Testis (tissue), 2 donors: ENCODE measurements around the gene CBLN3.

ENCODE experiments used
- CTCF ChIP-seq, 3 experiments: fragments of 450-650 bp in 2 of 3; fragments of 200-600 bp in 1 of 3; sonication (generic) in 1 of 3; IDR thresholded peaks; one replicate each; pipeline ENCODE4 v1.5.1; 2016 to 2019; ENCODE audit warnings: antibody characterized with exemption in 3 of 3, mild to moderate bottlenecking in 2 of 3, moderate library complexity in 1 of 3
- POLR2A ChIP-seq: fragments of 450-650 bp; IDR thresholded peaks from one replicate; pipeline ENCODE4 v1.6.1; 2017; ENCODE audit warnings: antibody characterized with exemption, mild to moderate bottlenecking, moderate library complexity

GRCh38 chr14:24408764-24409163 is 20.7 kb downstream of the CBLN3 start:
- TF ChIP-seq CTCF (IDR thresholded peaks at IDR 0.05), result no peak
- no peak for TF ChIP-seq POLR2A
